GM21515 (cell line): ENCODE measurements around the gene FBXW7.

Experiments
- ATAC-seq: cut with Tn5 transposase; IDR thresholded peaks from one replicate; pipeline ENCODE4 v1.9.1; 2021; ENCODE audit not compliant: unreplicated experiment

FBXW7 gene

DNA sequence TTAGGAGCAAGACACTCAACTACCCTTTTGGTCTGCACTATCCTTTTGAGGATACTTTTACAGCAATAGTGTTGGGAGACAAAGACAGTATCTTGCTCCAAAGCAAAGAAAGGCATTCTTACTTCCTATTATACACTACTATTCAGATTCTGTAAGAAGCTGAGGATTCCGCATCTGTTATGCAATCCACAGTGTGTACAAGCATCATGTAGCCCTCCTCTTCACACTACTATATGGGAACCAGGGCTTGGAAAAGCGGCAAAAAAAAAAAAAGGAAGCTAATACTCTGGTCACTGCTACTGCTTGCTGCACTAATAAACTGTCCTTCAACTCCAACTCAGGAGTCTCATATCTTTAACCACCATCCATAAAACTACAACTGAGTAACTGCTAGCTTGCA is 59.1 kb downstream of the FBXW7 start:
- no peak for ATAC-seq

DNA sequence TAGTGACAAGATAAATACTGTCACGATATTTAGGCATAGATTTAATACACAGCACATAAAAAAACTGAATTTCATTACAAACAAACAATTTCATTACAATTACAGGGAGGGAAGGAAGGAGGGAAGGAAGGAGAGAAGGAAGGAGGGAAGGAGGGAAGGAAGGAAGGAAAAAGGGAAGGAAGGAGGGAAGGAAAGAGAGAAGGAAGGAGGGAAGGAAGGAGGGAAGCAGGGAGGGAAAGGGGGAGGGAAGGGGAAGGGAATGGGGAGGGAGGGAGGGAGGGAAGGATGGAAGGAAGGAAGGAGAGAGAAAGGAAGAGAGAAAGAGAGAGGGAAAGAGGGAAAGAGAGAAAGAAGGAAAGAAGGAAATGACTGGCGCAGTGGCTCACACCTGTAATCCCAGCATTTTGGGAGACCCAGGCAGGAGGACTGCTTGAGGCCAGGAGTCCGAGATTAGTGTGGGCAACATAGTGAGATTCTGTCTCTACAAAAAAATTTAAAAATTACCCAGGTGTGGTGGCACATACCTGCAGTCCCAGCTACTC is 64.6 kb downstream of the FBXW7 start:
- ATAC-seq = no peak

DNA sequence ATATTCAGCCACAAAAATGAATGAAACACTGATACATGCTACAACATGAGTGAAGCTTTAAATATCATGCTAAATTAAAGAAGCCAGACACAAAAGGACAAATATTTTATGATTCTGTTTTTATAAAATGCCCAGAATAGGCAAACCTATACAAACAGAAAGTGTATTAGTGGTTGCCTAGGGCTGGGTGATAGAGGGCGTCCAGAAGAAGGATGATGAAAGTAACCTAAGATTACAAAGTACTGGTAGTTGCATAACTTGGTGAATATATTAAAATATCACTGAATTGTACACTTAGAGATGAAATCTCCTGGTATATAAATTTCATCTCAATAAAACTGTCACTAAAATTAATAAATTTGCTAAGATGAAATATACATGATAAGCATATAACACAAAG is 67.5 kb downstream of the FBXW7 start:
- ATAC-seq = no peak

DNA sequence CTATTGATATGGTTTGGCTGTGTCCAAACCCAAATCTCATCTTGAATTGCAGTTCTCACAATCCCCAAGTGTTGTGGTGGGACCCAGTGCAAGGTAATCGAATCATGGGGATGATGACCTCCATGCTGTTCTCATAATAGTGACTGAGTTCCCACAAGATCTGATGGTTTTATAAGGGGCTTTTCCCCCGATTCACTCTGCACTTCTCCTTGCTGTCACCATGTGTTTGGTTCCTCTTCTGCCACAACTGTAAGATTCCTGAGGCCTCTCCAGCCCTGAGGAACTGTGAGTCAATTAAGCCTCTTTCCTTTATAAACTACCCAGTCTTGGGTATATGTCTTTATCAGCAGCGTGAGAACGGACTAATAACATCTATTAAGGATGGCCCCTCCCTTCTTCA is 68.8 kb downstream of the FBXW7 start:
- no peak for ATAC-seq

DNA sequence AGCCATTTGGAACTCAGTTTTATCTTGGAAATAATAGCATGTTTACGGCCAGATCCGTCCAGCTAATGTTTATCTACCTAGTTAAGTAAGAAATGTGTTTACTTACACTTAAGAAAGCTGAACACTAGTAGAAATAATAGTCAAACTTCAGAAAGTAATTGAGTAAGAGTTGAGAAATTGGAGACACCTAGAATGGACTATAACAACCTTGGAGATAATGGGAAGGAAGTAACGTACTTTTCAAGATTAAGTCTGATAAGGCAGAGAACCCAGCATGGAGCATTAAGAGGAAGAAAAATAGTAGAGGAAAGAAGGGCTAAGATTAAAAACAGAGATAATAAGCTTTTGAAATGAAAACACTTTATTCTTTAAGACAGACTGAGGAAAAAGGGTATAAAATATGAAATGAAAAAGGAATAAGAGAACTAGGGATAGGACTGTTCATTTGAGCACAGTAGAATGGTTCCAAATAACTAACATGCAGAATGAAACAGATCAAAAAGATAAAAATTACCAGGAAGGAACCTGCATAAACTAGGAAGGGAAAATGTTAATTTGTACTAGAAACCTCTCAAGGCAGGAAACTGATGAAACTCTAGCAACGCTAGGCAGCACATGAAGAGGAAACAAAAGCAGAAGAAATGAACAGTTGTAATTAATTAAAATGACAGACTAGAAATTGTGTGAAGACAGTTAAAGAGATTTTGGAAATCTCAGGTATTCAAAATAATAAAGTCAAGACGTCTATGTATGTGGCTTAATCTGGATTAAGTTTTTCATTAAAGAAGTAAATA is 71.7 kb downstream of the FBXW7 start:
- no peak for ATAC-seq

DNA sequence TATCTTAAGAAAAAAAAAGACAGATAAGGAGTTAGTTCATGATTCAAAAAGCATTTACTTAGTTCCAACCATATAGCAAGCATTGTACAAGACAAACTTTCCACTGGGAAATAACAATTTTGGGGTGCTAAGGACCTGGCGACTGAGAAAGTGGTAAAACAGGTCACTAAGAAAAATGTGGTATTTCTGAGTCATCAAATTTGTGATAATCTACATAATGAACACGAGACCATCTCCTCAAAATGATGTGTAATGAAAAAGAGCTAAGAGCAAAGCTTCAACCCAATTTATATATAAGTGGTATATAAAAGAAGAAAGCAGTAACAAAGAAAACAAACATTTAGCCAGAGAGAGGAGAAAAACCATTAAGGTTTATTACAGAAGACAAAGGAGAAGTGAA is 72.3 kb downstream of the FBXW7 start:
- no peak for ATAC-seq

DNA sequence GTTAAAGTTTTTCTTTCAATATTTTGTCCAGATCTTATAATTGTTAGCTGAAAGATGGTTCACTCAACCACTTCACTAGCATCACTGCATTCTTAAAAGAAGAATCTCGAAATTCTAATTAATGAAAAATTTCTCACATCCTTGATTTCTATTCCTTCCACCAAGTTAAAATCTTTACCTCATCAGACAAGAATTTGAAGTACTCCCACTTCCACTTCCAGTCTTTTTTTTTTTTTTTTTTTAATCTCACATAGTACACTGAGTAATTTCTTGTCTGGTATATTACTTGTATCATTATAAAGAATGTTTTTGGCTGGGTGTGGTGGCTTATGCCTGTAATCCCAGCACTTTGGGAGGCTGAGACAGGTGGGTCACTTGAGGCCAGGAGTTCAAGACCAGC is 73.2 kb downstream of the FBXW7 start:
- ATAC-seq = no peak

DNA sequence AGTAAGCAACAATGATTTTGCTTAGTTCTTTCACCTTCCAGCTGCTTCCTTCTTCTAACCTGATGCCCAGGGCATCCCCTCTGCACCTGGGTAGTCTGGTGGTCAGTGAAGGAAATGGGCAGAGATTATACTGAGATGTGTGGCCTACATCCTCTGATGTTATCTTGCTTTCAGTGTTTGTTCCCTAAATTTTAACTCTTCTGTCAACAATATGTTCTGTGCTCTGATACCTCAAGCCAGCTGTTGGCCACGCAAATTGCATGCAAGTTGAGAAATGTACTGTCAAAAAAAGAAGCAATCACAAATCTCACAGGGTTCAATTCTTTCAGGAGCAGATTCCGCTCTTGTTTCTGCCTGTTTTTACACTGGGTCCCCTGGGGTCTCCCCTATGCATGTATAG is 73.8 kb downstream of the FBXW7 start:
- ATAC-seq = peak; percentile 53

DNA sequence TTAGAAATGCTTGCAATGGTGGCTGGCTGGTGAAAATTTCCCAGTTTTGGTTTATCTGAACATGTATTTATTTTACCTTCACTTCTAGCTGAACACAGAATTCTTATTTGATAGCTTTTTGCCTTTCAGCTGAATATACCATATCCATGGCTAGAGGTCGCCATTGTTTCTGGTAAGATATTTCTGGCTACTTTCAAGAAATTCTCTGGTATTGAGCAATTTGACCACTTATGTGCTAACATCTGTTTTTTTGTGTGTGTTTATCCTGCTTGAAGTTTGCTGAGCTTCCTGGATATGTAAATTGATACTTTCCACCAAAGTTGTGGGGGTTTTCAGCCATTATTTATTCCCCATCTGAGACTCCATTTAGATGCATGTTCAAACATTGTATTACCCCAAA is 75.4 kb downstream of the FBXW7 start:
- ATAC-seq = no peak

DNA sequence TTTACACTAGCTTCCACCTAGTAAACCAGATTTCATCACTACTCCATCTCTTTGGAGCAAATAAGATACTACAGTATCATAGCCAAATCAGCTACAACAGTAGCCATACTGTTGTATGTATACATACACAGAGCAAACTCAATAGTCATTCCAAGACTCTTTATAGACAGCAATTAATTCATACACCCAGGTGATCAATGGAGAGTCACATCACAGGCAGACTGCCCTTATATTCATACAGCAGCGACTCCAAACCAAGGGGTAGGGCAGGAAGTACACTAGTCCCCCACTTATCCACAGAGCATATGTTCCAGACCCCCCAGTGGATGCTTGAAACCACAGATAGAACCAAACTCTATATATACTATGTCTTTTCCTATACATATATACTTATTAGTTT is 76.6 kb downstream of the FBXW7 start:
- ATAC-seq = no peak

DNA sequence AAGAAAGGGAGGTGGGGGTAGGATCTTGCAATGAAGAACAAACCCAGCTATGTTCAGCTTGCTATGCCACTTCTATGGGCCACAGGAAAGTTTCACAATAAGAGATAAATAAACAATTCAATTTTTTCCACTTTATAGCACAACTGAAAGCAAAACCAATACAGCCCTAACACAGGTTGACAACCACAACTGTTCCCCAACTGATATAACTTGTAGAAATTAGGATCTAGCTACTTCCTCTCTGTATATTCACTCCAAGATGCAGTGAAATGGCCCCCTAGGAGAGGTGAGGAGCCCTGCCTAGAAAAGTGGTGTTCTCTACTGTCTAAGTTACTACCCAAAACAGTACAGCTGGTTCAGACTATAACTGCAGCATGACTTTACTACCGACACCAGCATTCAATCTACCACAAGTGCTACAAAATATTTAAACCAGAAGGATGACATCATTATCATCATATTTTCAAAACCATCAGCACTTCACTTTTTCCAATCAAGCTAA is 77.0 kb downstream of the FBXW7 start:
- ATAC-seq = no peak

DNA sequence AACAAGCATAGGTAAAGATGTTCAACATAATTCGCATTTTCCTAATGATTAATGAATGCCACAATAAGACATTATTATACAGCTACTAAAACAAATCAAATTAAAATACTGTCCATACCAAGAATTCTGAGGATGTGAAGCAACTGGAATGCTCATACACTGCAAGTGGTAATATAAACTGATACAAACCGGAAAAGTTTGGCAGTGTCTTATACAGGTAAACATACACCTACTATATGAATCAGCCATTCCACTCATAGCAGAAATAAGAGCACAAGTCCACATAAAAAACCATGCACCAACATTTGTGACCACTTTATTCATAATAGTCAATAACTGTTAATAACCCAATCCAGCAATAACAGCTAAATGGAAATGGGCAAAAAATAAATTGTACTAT is 79.3 kb downstream of the FBXW7 start:
- no peak for ATAC-seq

DNA sequence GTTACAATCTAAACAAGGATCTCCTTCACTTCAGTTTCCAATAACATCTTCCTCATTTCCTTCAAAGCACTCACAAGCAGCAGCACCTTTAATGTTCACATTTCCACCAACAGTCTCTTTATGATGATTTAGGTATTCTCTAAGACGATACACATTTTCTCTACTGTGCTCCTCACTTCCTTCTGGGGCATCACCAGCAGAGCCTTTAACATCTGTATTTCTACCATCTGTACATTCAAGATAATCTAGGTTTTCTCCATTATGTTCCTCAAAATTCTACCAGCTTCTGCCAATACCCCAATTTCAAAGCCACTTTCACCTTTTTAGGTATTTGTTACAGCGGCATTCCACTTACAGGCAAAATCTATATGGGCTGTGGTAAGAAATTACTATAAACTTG is 80.6 kb downstream of the FBXW7 start:
- no peak for ATAC-seq

DNA sequence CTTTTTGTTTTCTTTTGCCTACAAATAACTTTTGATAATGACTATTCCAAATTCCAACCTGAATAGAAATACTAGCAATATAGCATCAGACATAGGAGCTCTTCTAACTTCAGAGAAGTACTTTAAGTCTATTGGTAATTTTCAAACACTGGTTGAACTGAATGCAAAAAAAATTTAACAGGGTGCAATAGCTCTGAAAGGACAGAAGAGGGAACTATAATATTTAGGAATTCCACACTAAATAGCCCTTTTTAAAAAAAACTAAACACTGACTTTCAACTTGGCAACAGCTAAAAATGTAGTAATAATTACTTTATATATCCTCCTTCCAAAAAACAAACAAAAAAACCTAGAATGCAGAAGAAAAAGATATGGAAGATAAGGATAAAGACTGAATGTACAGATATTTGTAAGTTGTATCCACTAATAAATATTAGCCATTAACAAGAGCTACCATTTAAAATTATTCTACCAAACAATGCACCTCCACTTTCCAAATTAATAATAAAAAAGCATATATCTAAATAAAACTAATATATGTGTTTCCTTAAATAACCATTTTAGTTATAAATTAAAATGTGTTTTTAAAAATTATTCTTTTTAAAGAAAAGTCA is 81.4 kb downstream of the FBXW7 start:
- no peak for ATAC-seq

DNA sequence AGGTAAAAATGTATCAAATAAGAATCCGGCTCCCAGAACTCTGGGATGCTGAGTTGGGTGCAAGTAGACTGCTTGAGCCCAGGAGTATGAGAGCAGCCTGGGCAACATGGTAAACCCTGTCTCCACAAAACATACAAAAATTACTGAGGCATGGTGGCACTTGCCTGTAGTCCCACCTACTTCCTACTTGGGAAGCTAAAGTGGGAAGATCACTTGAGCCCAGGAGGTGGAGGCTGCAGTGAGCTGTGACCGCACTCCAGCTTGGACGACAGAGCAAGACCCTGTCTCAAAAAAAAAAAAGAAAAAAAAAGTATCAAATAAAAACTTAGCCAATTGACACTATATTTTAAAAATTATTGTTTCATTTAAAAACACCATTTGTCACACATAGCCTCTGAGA is 84.4 kb downstream of the FBXW7 start:
- ATAC-seq = no peak

DNA sequence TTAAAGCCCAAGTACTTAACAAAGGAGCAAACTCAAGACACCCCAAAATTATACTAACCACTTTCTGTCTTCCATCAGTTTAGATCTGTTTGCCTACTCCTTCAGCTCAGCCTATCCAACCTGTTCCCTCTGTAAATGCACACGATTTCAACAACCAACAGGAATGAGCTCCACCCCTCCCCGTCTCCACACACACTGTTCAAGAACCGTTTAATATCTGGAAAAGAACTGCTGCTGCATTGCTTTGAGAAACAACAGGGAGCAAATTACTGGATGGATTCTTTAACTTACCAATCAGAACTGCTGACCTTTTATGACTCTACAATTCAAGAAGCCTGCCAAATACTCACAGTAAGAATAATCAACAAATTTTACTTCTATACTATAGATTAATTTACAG is 87.0 kb downstream of the FBXW7 start:
- ATAC-seq = no peak

DNA sequence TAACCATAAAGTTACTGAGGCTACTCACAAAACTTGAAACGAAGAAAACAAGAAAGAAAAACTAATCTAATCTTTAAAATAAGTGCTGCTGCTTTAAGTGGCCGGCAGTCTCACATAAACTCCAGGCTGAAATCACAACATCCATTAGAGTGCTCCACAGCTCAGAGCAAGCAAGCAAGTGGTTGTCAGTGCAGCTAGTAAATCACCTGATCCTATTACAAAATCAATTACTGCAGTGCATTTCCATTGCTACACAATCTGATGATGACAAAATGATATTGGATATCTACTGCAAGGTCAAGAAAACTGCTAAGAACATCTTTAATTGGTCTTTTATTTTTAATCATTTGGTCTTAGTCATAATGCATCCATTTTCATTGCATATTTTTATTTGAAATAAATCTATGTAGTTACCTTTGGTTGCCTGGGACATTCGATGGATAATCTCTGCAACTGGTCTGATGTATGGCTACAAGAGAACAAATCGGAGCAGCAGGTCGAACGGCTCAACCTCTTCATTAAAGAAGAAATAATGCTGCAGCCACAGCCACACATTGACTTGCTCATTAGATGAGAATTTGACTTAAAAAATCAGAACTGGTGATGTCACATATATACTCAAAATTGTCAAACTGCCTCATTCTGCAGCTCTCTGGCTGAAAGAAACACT is 87.7 kb downstream of the FBXW7 start:
- no peak for ATAC-seq

DNA sequence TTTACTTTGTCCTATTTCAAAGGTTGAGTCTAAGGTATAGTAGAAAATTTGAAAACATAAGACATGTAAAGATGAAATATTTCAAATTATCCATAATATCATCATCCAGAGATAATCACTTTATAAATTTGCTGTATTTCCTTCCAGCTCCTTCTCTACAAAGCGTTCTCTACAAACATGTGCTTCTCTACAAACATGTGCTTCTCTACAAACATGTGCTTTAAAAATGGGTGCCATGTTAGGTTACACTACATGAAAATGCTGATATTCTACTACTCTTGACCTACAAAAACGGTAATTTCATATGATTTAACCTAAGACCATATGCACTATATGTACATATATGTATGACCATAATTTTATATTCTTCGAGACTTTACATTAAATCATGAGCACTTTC is 92.0 kb downstream of the FBXW7 start:
- no peak for ATAC-seq

DNA sequence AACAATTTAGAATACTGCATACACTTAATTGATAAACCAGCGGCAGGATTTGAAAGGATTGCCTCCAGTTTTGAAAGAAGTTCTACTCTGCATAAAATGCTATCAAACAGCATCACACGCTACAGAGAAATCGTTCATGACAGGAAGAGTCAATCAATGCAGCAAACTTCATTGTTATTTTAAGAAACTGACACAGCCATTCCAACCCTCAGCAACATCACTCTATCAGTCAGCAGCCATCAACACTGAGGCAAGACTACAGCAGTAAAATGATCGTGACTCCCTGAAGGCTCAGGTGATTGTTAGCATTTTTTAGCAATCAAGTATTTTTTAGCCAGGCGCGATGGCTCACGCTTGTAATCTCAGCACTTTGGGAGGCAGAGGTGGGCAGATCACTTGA is 98.3 kb downstream of the FBXW7 start:
- no peak for ATAC-seq

DNA sequence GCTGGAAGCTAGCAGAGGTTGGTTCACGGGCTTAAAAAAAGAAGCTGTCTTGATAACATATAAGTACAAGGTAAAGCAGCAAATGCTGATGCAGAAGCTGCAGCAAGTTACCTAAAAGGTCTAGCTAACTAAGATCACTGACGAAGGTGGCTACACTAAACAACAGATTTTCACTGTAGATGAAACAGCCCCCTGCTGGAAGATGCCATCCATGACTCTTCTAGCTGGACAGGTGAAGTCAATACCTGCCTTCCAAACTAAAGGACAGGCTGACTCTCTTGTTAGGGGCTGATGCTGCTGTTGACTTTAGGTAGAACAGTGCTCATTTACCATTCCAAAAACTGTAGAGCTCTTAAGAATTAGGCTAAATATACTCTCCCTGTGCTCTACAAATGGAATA is 99.5 kb downstream of the FBXW7 start:
- ATAC-seq = no peak

DNA sequence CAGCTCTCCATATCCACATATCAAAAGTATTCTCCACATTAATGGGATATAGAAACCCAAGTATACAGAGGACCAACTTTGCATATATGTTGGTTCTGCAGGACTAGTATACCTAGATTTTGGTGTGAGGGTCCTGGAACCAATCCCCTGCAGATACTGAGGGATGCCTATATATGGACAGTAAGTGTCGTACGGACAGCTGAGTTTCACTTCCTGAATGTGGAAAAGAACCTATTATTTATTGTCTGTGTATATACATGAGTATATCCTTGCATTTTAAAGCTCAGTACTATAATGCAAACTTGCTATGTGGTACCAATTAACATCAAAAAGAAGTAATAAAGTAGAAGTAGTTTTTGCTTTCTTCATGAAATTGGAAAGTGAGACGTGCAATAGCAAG is 101.9 kb downstream of the FBXW7 start:
- ATAC-seq = no peak

DNA sequence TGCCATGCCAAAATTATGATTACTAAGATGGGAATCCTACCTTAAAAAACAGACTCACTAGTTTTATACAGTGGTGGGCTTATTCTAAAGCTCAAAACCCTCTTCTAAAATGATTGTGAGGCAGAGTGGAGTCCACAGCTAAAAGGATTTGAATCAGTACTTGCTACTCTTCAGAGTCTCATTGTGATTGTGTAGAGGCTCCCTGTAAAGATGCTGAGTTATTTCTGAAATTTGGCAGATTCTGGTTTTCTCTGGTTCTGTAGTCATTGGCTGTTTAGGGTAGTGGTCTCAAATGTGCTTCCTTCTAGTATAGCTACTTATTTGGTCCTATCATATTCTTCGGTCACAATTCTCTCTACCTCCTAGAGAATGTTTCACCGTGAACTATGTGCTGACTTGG is 104.1 kb downstream of the FBXW7 start:
- no peak for ATAC-seq
